Measurements from ENCODE around the gene KDM4C.
A peak's percentile ranks its signal among the peaks of the same experiment; 100 is the strongest.
"Not testable (repeated sequence)": the region's sequence is repeated elsewhere in the genome, so short reads cannot be mapped to it uniquely, and the experiment has no call there.

The KDM4C gene

DNA sequence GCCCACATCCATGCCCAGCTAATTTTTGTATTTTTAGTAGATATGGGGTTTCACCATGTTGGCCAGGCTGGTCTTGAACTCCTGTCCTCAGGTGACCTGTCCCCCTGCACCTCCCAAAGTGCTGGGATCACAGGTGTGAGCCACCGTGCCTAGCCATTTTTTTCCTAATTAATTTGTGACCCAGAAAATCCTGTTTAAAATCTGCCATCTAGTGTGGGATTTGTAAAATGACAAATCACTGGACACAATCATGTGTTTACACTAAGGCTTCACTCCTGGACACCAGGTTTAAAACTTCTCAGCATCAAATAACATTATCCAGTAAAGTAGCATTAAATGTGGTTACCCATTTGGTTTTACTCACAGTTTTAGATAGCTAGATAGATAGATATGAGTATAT, 18.6 kb upstream of the KDM4C start:
- no peaks in the 10 kb centered on the region for H3K4me1 Mint-ChIP-seq
- peaks cover 1% of the 10 kb centered on the region for H3K36me3 Mint-ChIP-seq (ENCODE audit: insufficient read depth)
- no peak overlapping the region for H3K27ac Mint-ChIP-seq (ENCODE audit: low read depth)
- no peaks in the 10 kb centered on the region for H3K9me3 Mint-ChIP-seq
- no peaks in the 10 kb centered on the region for H3K27me3 Mint-ChIP-seq
- no peak for ATAC-seq (replicated peaks; ENCODE audit: extremely low read depth, poor library complexity, severe bottlenecking)
- DNase-seq (ENCODE audit: low spot score in 2 of 2), result no peak
- H3K4me3 Mint-ChIP-seq, result no peak overlapping the region

DNA sequence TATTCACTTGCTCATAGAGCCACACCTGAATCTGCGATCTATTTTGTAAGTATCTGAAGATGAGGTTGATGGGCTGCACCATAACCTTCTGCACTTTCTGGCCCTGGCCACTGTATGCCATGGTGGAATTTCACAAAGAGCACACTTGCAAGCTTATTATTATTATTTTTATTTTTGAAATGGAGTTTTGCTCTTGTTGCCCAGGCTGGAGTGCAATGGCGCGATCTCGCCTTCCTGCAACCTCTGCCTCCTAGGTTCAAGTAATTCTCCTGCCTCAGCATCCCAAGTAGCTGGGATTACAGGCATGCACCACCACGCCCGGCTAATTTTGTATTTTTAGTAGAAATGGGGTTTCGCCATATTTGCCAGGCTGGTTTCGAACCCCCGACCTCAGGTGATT, 8.9 kb upstream of the KDM4C start:
- H3K36me3 Mint-ChIP-seq (ENCODE audit: insufficient read depth); H3K4me3 Mint-ChIP-seq; ATAC-seq (replicated peaks; ENCODE audit: extremely low read depth, poor library complexity, severe bottlenecking); DNase-seq (ENCODE audit: low spot score in 2 of 2); H3K27ac Mint-ChIP-seq (ENCODE audit: low read depth); H3K4me1 Mint-ChIP-seq; H3K9me3 Mint-ChIP-seq; H3K27me3 Mint-ChIP-seq: not testable (repeated sequence)

DNA sequence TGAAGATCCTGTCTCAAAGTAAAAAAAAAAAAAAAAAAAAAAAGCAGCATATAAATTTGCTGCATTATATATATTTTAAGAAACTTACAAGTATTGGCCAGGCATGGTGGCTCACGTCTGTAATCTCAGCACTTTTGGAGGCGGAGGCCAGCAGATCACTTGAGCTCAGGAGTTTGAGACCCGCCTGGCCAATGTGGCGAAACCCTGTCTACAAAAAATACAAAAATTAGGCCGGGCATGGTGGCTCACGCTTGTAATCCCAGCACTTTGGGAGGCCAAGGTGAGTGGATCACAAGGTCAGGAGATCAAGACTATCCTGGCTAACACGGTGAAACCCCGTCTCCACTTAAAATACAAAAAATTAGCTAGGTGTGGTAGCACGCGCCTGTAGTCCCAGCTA, 2.9 kb upstream of the KDM4C start:
- Mint-ChIP-seq H3K4me1 (peaks cover 30% of the 10 kb centered on the region), H3K36me3 (ENCODE audit: insufficient read depth) (peaks cover 28% of the 10 kb centered on the region)
- not testable (repeated sequence) for DNase-seq (ENCODE audit: low spot score in 2 of 2); H3K27ac Mint-ChIP-seq (ENCODE audit: low read depth); H3K4me3 Mint-ChIP-seq; H3K27me3 Mint-ChIP-seq; H3K9me3 Mint-ChIP-seq; ATAC-seq (replicated peaks; ENCODE audit: extremely low read depth, poor library complexity, severe bottlenecking)

DNA sequence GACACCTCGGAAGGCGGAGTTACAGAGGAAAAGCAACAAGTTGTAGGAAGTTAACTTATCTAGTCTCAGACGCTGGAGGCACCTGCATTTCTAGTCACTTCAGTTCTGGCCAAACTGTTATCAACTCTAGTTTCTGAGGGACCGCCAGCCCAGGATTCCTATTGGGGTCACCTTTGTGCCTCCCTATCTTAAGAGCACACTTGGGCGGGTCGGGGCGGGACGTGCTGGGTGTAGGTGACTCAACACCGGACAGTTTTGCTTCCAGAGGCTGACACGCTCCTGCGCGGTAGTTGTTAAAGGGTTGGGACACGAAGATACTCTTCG, 679 bp upstream of the KDM4C start:
- H3K4me3 Mint-ChIP-seq, result peak overlapping the region; percentile 85
- peak overlapping the region; percentile 98 for H3K27ac Mint-ChIP-seq (ENCODE audit: low read depth)
- H3K36me3 Mint-ChIP-seq (ENCODE audit: insufficient read depth), result peaks cover 30% of the 10 kb centered on the region
- H3K27me3 Mint-ChIP-seq, result no peaks in the 10 kb centered on the region
- peak; percentile 35 for ATAC-seq (replicated peaks; ENCODE audit: extremely low read depth, poor library complexity, severe bottlenecking)
- peak; percentile 48 to 72 for DNase-seq (ENCODE audit: low spot score in 2 of 2)
- no peaks in the 10 kb centered on the region for H3K9me3 Mint-ChIP-seq
- peaks cover 41% of the 10 kb centered on the region for H3K4me1 Mint-ChIP-seq

DNA sequence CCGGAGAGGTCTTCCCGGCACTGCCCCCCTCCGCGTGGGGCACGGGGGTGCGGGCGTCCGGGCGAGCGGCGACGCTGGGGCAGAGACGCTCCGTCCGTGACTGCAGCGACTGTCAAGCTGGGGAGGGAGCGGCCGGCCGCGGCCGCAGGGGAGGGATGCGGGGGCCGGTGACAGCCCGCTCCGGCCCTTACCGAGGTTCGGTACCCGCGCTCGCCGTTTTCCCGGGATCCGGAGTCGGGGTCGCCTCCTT, 400 bp downstream of the KDM4C start:
- H3K4me1 Mint-ChIP-seq, result peaks cover 46% of the 10 kb centered on the region
- H3K27ac Mint-ChIP-seq (ENCODE audit: low read depth), result peak overlapping the region; percentile 98
- peaks cover 32% of the 10 kb centered on the region for H3K36me3 Mint-ChIP-seq (ENCODE audit: insufficient read depth)
- no peaks in the 10 kb centered on the region for H3K27me3 Mint-ChIP-seq
- no peaks in the 10 kb centered on the region for H3K9me3 Mint-ChIP-seq
- DNase-seq (ENCODE audit: low spot score in 2 of 2), result no peak
- H3K4me3 Mint-ChIP-seq, result peak overlapping the region; percentile 85
- ATAC-seq (replicated peaks; ENCODE audit: extremely low read depth, poor library complexity, severe bottlenecking), result no peak

DNA sequence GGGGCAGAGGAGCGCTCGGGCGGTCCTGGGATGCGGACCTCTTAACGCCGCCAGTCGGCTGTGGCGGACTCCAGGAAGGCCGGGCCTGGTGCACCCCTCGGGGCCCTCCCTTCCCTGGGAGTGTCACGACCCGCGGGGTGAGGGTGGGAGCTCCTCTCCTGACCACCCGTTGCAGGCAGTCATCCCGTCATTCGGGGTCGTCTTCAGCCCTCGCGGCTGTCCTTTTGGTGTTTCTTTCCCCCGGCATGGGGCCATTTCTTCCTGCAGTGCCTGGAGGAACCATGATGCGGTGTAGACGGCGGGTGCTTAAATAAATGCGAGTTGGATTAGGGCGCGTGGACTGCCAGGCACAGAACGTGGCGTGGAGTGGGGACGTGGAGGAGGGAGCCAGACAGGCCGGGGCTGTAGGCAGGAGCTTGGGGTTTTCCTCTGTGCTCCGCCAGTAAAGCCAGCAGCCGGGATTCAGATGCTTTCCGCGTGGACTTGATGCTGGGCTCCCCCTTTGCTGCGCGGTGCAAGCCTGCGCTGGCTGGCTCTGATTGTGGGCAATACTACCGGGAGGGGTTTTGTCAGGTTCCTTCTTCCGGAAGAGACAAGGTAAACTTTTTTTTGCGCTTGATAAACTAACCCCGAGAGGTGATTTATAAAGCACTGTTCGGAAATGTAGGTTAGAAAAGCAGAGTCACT, 868 bp downstream of the KDM4C start:
- Mint-ChIP-seq H3K27ac (ENCODE audit: low read depth) (peak overlapping the region; percentile 98), H3K27me3 (no peaks in the 10 kb centered on the region), H3K9me3 (no peaks in the 10 kb centered on the region), H3K4me3 (peak overlapping the region; percentile 85), H3K36me3 (ENCODE audit: insufficient read depth) (peaks cover 32% of the 10 kb centered on the region), H3K4me1 (peaks cover 51% of the 10 kb centered on the region)
- ATAC-seq (replicated peaks; ENCODE audit: extremely low read depth, poor library complexity, severe bottlenecking) (peak; percentile 20), DNase-seq (ENCODE audit: low spot score in 2 of 2) (peak; percentile 40 to 42)

DNA sequence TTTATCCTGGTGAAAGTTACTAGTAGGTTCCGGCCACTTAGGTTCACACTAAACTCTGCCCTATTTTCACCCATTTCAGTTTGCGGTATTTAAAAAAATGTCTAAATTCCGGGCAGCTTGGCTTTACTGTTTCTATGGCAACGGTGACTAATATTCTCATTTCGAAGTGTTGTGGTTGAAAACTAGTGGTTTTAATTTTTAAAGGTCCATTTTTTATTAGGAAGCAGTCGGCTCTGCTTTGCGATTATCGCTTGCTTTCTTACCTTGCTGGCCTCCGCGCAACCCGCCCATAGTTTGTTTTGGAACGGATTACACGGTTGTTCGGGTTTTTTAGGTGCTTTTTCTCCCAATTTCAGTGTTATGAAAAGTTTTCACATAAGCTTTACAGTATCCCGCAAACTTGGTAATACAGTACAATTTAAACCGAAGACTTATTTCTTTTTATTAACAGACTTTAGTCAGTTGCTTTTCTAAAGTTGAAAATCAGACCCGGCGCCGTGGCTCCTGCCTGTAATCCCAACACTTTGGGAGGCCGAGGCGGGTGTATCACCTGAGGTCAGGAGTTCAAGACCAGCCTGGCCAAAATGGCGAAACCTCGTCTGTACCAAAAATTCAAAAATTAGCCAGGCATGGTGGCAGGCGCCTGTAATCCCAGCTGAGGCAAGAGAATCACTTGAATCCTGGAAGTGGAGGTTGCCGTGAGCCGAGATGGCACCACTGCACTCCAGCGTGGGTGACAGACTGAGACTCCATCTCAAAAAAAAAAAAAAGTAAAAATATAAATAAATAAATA, 1.6 kb downstream of the KDM4C start:
- Mint-ChIP-seq H3K9me3 (no peaks in the 10 kb centered on the region), H3K36me3 (ENCODE audit: insufficient read depth) (peaks cover 32% of the 10 kb centered on the region), H3K4me3 (peak overlapping the region; percentile 85), H3K27me3 (no peaks in the 10 kb centered on the region), H3K4me1 (peaks cover 55% of the 10 kb centered on the region), H3K27ac (ENCODE audit: low read depth) (peak overlapping the region; percentile 98)
- ATAC-seq (replicated peaks; ENCODE audit: extremely low read depth, poor library complexity, severe bottlenecking) (peak; percentile 16), DNase-seq (ENCODE audit: low spot score in 2 of 2) (peak in 1 of 2 donors; percentile 38)

DNA sequence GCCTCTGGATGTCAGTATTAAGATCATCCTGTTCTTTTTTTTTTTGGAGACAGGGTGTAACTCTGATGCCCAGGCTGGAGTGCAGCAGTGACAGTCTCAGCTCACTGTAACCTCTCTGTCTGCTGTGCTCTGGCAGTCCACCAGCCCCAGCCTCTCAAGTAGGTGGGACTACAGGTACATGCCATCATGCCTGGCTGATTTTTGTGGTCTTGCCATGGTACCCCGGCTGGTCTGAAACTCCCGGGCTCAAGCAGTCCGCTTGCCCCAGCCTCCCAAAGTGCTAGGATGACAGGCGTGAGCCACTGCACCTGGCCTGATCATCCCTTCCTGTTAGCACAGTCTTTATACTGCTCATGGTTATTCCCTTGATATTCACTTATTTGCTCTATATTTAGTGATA, 3.5 kb downstream of the KDM4C start:
- DNase-seq (ENCODE audit: low spot score in 2 of 2), result no peak
- H3K27ac Mint-ChIP-seq (ENCODE audit: low read depth), result peak overlapping the region; percentile 78
- H3K36me3 Mint-ChIP-seq (ENCODE audit: insufficient read depth), result peaks cover 32% of the 10 kb centered on the region
- no peak overlapping the region for H3K4me3 Mint-ChIP-seq
- H3K4me1 Mint-ChIP-seq, result peaks cover 69% of the 10 kb centered on the region
- H3K27me3 Mint-ChIP-seq, result no peaks in the 10 kb centered on the region
- no peaks in the 10 kb centered on the region for H3K9me3 Mint-ChIP-seq
- no peak for ATAC-seq (replicated peaks; ENCODE audit: extremely low read depth, poor library complexity, severe bottlenecking)

DNA sequence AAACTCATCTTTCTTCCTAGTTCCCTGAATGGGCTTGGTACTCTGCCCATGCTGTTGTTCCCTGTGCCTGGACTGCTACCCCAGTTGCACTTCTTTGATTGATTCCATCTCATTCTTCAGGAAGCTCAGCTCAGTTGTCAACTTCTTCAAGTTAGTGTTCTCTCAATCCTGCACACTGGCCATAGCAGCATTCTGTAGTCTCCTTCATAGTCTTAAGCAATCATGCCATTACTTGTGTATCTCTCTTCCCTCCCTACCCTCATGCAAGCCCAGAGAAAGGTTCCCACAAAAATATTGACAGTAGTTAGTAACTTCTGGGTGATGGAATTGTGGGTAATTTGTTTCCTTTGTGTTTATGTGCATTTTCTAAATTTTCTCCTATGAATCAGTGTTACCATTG, 5.5 kb downstream of the KDM4C start:
- H3K4me3 Mint-ChIP-seq, result no peak overlapping the region
- no peaks in the 10 kb centered on the region for H3K9me3 Mint-ChIP-seq
- no peak for DNase-seq (ENCODE audit: low spot score in 2 of 2)

DNA sequence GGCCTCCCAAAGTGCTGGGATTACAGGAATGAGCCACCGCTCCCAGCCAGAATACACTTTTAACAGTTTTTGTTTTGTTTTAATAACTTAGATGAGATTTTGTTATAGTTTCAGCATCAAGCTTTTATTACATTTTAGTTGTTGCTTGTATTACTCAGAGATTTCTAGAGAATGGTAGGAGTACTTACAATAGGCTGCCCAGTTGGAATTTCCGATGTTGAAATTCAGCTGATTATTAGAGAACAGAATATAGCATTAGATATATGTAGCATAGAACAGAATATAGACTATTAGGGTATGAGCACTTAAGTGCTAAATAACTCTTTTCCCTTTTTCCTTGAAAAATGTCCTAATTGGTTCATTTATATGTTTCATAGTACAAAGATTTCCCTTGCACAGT, 6.2 kb downstream of the KDM4C start:
- Mint-ChIP-seq H3K4me1 (peaks cover 66% of the 10 kb centered on the region), H3K27me3 (no peaks in the 10 kb centered on the region), H3K36me3 (ENCODE audit: insufficient read depth) (peaks cover 9% of the 10 kb centered on the region), H3K9me3 (no peaks in the 10 kb centered on the region), H3K4me3 (no peak overlapping the region), H3K27ac (ENCODE audit: low read depth) (no peak overlapping the region)
- ATAC-seq (replicated peaks; ENCODE audit: extremely low read depth, poor library complexity, severe bottlenecking) (no peak), DNase-seq (ENCODE audit: low spot score in 2 of 2) (no peak)

More for the DNA sequence above, 5.5 kb downstream of the KDM4C start:
- Mint-ChIP-seq H3K27ac (ENCODE audit: low read depth) (no peak overlapping the region), H3K36me3 (ENCODE audit: insufficient read depth) (peaks cover 17% of the 10 kb centered on the region), H3K4me1 (peaks cover 71% of the 10 kb centered on the region), H3K27me3 (no peaks in the 10 kb centered on the region)
- no peak for ATAC-seq (replicated peaks; ENCODE audit: extremely low read depth, poor library complexity, severe bottlenecking)

DNA sequence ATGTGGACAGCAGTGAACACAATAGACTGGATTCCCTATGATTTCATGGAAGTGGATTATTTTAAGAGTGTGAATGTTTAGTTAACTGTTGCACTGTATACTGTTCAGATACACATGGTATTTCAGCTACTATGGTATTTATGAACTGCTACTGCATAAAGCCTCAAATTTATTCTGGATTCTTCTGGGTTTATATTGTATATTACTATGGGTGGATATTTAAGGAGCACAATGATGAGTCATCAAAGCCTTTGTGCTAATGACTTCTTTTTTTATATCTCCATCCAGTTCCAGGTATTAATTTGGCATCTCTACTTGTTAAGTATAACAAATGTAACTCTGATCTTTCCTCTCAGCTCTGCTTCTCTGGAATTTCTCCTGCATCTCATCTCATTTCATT, 6.8 kb downstream of the KDM4C start:
- Mint-ChIP-seq H3K27ac (ENCODE audit: low read depth) (no peak overlapping the region), H3K4me3 (no peak overlapping the region), H3K4me1 (peaks cover 66% of the 10 kb centered on the region), H3K27me3 (no peaks in the 10 kb centered on the region), H3K9me3 (no peaks in the 10 kb centered on the region), H3K36me3 (ENCODE audit: insufficient read depth) (peaks cover 5% of the 10 kb centered on the region)
- no peak for ATAC-seq (replicated peaks; ENCODE audit: extremely low read depth, poor library complexity, severe bottlenecking)
- no peak for DNase-seq (ENCODE audit: low spot score in 2 of 2)

DNA sequence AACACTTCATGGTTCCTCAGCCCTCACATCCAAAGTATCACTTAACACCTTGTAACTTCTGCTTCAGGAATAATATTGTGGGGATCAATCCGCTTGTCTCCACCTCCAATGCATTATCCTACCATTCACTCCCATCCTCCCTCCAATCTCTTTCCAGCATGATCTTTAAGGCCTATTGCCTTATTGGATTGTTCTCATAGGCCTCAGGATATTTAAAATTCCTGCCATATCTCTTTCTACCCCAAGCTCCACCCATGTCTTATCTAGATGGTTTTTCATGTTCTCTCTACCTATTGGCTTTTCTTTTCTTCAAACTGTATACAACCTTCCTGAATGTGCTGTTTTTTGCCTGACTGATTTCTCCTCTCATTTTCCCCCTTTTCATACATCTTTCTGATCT, 7.2 kb downstream of the KDM4C start:
- DNase-seq (ENCODE audit: low spot score in 2 of 2) (no peak), ATAC-seq (replicated peaks; ENCODE audit: extremely low read depth, poor library complexity, severe bottlenecking) (no peak)
- H3K36me3 Mint-ChIP-seq (ENCODE audit: insufficient read depth), result peaks cover 5% of the 10 kb centered on the region
- no peaks in the 10 kb centered on the region for H3K27me3 Mint-ChIP-seq
- no peaks in the 10 kb centered on the region for H3K9me3 Mint-ChIP-seq
- H3K4me3 Mint-ChIP-seq, result no peak overlapping the region
- peaks cover 63% of the 10 kb centered on the region for H3K4me1 Mint-ChIP-seq
- H3K27ac Mint-ChIP-seq (ENCODE audit: low read depth), result peak overlapping the region; percentile 10

DNA sequence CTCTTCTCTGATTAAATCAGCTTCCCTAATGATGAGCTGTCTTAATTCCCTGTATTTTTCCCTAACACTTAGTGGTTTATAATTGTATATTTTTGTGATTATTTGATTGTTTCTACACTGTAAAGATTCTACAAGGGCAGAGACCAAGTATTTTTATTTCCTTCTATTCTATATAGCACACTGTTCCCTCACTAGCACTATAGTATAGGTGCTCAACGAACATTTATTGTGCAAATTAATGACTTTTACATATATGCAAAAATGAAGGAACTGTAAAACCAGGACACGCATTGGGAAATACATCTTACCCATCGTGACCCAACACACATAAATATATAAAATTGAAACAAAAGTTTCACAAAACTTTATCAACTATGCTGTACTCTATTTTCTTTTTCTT, 7.6 kb downstream of the KDM4C start:
- Mint-ChIP-seq H3K27ac (ENCODE audit: low read depth) (peak overlapping the region; percentile 10), H3K27me3 (no peaks in the 10 kb centered on the region), H3K4me3 (no peak overlapping the region), H3K4me1 (peaks cover 59% of the 10 kb centered on the region), H3K9me3 (no peaks in the 10 kb centered on the region), H3K36me3 (ENCODE audit: insufficient read depth) (peaks cover 3% of the 10 kb centered on the region)
- no peak for DNase-seq (ENCODE audit: low spot score in 2 of 2)
- ATAC-seq (replicated peaks; ENCODE audit: extremely low read depth, poor library complexity, severe bottlenecking), result no peak
